H1 (cell line): ENCODE measurements around the gene SH2D7. TPM values are rescaled to one million over a fixed set of nuclear protein-coding genes. Genes with fewer than 3 reads are reported as not detected.

Source experiments
- BRCA1 ChIP-seq: IDR thresholded peaks from 2 replicates; pipeline ENCODE4 v1.6.1; 2012; ENCODE audit warnings: low read depth, low read length, improper control_type of control experiment
- NRF1 ChIP-seq: IDR thresholded peaks from 2 replicates; pipeline ENCODE4 v1.6.1; 2011; ENCODE audit warnings: mild to moderate bottlenecking, low read depth, low read length, improper control_type of control experiment
- SIRT6 ChIP-seq: IDR thresholded peaks from one replicate; pipeline ENCODE4 v1.7.1; 2012; ENCODE audit warnings: low read length, inconsistent platforms
- SP4 ChIP-seq: IDR thresholded peaks from 2 replicates; pipeline ENCODE4 v1.6.1; 2012; ENCODE audit warnings: low read length, inconsistent platforms
- SRF ChIP-seq: IDR thresholded peaks from 2 replicates; pipeline ENCODE4 v1.6.1; 2011; ENCODE audit warnings: mild to moderate bottlenecking, low read depth, low read length, moderate library complexity
- polyA plus RNA-seq, 7 experiments: library from polyadenylated mRNA; depleted of rRNA in 3 of 7; stranded (reverse) in 5 of 7; unstranded in 2 of 7; fragments of >200 nt in 5 of 7; fragments of 200-250 nt in 2 of 7; gene quantifications; 1 replicate in 5 of 7; 2 replicates in 1 of 7; 4 replicates in 1 of 7; pipeline versions ENCODE4 v1.2.1 to v1.2.3, GENCODE V29; 2011 to 2013; ENCODE audit warnings: missing spikeins in 2 of 7, mixed read lengths in 2 of 7
- total RNA-seq: library from RNA; stranded (reverse); fragmentation: NEBNext Ultra II Directional; extraction: Animal tissue kit (Norgen Biotek cat#: 25700); gene quantifications from 2 replicates; pipeline ENCODE4 v1.2.1, GENCODE V29; 2021

Gene SH2D7
- total and polyA plus RNA-seq, 2 of the 8 experiments (the other 6 are each of a cell fraction or from before 2014, with no cell fraction given): not detected

- TF ChIP-seq NRF1 (no peak), BRCA1 (no peak), SP4 (no peak), SIRT6 (no peak), SRF (no peak)
- TF ChIP-seq, all 59 proteins: peak for 0
Measured at GRCh38 chr15:78080088-78080460, 12.3 kb upstream of the SH2D7 start (continued).
